ENCODE measurements around the gene C11orf68. TPM values are rescaled to one million over a fixed set of nuclear protein-coding genes. Genes with fewer than 3 reads are reported as not detected.

Gene C11orf68
- total and polyA plus RNA-seq, 9 of the 15 experiments (the other 6 are each of a cell fraction or from before 2014, with no cell fraction given), result 3.6 to 35.9 (median 12.8) TPM

DNA sequence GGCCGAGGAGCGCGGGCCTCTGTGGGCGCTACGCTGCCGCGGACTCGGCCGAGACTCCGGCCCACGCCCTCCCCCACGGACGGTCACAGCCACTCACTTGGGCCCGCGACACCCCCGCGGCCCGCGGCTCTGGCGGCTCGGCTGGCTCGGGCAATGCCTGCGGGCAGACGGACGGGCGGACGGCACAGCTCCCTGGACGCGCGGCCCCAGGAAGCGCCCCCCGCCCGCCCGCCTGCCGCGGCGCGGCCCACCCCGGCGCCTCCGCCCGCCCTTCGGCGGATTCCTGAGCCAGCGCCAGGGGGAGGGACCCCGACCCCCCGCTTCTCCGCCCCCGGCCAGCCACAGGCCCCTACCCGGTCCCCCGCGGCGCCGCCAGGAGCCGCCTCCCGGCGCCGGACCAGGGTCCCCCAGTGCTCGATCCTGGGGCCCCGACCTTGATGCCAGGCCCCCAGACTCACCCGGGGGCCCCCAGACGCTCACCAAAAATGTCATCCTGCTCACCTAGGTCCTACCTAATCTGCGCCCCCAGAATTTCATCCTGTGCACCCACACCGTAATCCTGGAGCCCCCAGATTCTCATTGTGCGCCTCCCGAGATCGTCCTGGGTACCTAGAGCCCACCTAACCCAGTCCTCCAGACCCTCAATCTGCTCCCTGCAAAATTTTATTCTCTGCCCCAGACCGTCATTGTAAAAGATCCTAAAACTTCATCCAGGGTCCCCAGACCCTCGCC, 46.1 kb downstream of the C11orf68 start, which contains the start of gene EFEMP2 (continued):
- TF ChIP-seq BRD9 (IDR thresholded peaks at IDR 0.05; ENCODE audit: low read depth, partially characterized antibody) (no peak), TCFL5 (CRISPR knock-in tag; conservative IDR thresholded peaks at IDR 0.05) (no peak), ZBTB7A (IDR thresholded peaks at IDR 0.05; ENCODE audit: borderline replicate concordance, control insufficient read depth, low read depth, low read length) (peak; percentile 23; the same call in 1 of the 2 replicates), PKNOX1 (IDR thresholded peaks at IDR 0.05) (no peak), ELF1 (tag; IDR thresholded peaks at IDR 0.05) (no peak), MIER1 (IDR thresholded peaks at IDR 0.05; ENCODE audit: low read depth) (0 out of 2 replicates have a peak, but pooled peaks have one; percentile 31), CHD7 (IDR thresholded peaks at IDR 0.05; ENCODE audit: low read depth, low read length) (no peak), HBP1 (CRISPR knock-in tag; IDR thresholded peaks at IDR 0.05) (no peak), ZNF263 (CRISPR knock-in tag; IDR thresholded peaks at IDR 0.05; ENCODE audit: borderline replicate concordance) (0 out of 2 replicates have a peak, but pooled peaks have one; percentile 0), ZNF507 (tag; conservative IDR thresholded peaks at IDR 0.05) (no peak), CBFB (CRISPR knock-in tag; IDR thresholded peaks at IDR 0.05) (no peak)
